ENCODE data around the gene TPD52L2.
"Not testable (repeated sequence)": the region's sequence is repeated elsewhere in the genome, so short reads cannot be mapped to it uniquely, and the experiment has no call there.

The TPD52L2 gene

DNA sequence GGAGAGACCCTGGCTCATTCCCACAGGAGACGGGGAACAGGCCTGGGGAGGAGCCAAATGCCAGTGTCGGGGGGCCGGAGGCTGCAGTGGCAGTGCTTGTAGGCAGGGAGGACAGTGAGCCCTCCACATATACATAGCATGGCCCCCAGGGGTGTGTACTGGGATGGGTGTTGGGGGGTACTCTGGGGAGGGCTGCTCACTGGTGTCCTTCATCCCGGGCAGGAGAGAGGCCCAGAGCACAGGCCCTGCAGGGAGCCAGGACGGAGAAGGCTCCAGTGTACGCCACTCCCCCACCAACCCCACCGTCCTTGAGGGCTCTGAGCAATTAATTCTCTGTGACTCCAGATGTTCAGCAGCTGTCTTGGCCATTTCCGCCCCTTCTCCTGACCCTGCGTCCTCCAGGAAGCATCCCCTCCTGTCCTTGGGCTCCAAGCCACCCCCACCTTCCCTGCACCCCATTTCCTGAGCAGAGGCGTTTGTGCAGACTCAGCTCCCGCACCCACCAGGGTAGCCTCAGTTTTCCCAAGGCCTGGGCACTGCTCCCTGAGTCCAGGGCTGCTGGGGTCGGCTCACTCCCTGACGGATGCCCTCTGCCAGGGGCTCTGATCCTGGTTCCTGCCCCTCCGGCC lies 7.2 kb upstream of the TPD52L2 start:
- FAIRE-seq = no peak

GRCh38 chr20:63858393-63859165 lies 6.5 kb upstream of the TPD52L2 start:
- FAIRE-seq = peak; percentile 83

GRCh38 chr20:63859166-63859699 lies 5.8 kb upstream of the TPD52L2 start:
- FAIRE-seq = no peak

GRCh38 chr20:63860325-63861051 lies 4.6 kb upstream of the TPD52L2 start:
- no peak for FAIRE-seq

DNA sequence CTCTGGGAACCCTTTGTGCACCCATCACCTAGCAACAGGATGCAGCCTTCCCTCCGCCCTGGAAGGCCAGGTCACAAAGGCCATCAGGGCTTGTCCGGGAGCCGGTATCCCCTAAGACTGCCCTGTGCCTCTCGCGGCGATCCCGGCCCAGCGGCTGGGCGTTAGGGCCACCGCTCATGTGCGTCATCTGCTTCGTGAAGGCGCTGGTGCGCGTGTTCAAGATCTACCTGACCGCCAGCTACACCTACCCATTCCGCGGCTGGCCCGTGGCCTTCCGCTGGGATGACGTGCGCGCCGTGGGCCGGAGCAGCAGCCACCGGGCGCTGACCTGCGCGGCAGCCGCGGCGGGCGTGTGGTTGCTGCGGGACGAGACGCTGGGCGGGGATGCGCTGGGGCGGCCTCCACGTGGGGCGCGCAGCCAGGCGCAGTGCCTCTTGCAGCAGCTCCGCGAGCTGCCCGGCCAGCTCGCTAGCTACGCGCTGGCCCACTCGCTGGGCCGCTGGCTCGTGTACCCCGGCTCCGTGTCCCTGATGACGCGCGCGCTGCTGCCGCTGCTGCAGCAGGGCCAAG lies 3.6 kb upstream of the TPD52L2 start, which contains the start of gene ABHD16B:
Gene ABHD16B (plus strand): TSS at position 134 of the 570 bp plus-strand sequence. CDS start 43 bp downstream, at position 177.
- FAIRE-seq = no peak

DNA sequence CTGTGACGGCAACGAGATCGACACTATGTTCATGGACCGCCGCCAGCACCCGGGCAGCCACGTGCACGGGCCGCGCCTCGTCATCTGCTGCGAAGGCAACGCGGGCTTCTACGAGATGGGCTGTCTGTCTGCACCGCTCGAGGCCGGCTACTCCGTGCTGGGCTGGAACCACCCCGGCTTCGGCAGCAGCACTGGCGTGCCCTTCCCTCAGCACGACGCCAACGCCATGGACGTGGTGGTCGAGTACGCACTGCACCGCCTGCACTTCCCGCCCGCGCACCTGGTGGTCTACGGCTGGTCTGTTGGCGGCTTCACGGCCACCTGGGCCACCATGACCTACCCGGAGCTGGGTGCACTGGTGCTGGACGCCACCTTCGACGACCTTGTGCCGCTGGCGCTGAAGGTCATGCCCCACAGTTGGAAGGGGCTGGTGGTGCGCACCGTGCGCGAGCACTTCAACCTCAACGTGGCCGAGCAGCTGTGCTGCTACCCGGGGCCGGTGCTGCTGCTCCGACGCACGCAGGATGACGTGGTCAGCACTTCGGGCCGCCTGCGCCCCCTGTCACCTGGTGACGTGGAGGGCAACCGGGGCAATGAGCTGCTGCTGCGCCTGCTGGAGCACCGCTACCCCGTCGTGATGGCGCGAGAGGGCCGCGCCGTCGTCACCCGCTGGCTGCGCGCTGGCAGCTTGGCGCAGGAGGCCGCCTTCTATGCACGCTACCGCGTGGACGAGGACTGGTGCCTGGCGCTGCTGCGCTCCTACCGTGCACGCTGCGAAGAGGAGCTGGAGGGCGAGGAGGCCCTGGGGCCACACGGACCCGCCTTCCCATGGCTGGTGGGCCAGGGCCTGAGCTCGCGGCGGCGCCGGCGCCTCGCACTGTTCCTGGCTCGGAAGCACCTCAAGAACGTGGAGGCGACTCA lies 2.8 kb upstream of the TPD52L2 start:
- no peak for FAIRE-seq

DNA sequence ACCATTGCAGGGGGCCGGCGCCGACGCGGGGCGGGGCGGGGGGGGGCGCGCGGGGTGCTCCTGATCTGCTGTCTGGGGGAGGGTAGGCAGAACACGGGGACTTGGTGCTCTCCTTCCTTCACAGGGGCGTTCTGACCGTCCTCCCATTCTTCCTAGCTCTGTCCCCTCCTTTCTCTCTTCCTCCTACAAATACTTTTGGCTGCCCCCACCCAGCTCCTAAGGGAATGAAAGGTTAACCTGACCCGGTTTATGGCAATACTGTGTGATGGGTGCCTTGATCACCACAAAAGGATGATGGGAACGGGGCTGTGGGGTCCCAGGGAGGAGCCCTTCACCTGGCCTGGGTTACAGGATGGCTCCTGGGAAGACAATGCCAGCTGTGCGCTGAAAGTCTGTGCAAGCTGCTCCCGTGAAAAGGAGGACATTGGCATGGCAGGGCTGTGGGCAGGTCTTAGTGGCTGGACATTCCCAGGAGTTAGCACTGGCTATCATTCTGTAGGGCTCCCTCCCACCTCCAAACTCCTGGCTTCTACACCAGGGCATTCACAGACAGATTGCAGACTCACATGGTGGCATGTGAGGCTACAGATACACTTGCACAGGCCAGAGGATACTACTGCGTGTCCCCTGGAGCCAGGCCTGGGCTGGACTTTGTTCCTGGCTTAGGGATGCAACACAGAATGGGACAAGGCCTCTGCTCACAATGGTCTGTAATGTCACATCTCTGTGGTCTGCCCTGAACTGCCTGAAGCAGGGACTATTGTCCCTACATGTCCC lies 1.9 kb upstream of the TPD52L2 start:
- FAIRE-seq = no peak

DNA sequence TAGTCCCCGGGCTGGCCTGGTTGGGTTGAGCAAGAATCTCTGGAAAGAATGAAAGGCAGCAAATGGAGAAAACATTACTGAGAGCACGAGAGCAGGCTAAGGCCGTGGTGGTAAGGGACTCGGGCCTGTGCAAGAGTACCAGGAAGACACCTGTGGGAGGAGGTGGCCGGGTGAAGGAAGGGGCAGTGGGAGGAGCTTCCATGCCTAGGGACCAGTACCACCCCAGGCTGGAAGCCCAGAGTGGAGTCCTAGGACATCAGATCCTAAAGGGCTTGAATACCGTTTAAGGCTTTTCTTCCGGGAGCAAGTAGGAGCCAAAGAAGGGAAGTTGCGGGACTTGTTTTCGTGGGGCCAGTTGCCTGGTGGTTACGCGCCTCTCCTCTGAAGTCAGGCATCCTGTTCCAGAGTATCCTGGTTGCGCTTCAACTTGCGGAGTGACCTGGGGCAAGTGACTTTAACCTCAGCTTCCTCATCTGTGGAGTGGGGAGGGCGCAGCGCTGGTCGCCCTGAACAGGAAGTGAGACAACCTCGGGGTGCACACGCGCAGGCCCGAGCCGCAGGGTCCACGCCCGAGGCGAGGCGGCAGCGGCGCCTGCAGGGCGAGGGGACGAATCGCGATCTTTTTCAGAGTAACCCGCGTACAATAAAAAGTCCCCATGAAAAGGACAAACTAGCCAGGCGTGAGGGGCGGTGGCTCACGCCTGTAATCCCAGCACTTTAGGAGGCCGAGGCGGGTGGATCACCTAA lies 1.1 kb upstream of the TPD52L2 start:
- FAIRE-seq = no peak

DNA sequence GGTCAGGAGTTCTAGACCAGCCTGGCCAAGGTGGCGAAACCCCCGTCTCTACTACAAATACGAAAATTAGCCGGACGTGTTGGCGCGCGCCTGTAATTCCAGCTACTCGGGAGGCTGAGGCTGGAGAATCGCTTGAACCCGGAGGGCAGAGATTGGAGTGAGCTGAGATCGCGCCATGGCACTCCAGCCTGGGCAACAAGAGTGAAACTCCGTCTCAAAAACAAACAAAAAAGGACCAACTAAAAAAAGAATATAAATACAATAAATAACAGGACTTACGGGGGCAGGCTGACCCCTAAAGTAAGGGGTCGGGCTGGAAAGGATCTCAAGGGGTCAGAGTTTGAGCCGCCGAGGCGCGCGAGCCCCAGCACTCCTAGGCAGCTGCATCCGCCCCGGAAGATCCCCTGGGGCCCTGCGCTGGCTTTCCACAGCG lies 509 bp upstream of the TPD52L2 start:
- no peak for FAIRE-seq

GRCh38 chr20:63867042-63867441 lies 2.0 kb downstream of the TPD52L2 start:
- not testable (repeated sequence) for FAIRE-seq

- FAIRE-seq = no peak
Observed at GRCh38 chr20:63868264-63868663, 3.2 kb downstream of the TPD52L2 start.

- no peak for FAIRE-seq
Observed at GRCh38 chr20:63873477-63873971, 8.5 kb downstream of the TPD52L2 start.

- FAIRE-seq = not testable (repeated sequence)
Observed at GRCh38 chr20:63874241-63874640, 9.2 kb downstream of the TPD52L2 start.

DNA sequence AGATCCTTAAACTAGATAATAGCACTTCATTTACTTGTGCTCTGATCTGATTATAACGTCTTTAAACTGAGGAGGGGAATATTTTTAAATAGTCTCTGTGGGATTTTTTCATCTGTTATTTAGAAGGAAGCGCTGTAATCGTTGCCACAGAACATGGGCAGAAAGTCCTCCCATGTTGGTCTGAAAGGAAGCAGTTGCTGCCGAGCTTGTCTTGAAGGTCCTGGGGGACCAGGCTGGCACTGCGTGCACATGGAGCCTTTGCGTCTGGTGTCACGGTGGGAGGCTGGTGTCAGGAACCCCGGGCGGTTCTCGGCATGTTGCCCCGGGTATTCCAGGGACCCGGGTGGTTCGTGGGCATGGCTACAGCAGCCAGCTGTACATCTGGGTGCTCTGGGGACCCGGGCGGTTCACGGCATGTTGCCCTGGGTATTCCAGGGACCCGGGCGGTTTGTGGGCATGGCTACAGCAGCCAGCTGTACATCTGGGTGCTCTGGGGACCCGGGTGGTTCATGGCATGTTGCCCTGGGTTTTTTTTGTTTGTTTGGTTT lies 11.5 kb downstream of the TPD52L2 start:
- no peak for FAIRE-seq

DNA sequence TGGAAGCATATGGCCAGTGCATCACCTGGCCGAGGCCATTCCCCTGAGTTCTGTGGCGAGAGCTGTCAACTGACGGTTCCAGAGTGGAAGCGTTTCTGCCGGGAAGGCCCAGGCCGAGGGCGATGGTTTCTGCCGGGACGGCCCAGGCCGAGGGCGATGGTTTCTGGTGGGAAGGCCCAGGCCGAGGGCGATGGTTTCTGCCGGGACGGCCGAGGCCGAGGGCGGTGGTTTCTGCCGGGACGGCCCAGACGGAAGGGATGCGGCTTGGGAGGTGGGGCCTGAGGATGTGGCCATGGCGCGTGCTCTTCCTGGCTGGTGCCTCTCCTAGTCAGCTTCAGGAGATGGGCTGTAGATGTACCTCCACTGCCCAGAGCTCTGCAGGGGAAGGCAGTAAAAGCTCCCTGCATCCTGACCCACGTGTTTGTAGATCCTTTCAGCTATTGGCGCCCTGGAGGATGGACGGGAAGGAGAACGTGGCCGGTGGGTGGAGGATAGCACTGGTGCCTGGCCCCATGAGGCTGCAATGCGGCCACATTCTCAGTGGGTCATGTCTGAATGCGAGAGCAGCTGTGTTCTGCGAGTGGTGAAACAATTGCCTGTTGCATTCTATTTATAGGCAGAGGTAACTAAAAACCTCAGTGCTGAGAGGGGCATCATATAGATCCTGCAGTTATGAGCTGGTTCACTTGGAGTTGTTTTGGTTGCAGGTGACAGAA lies 12.8 kb downstream of the TPD52L2 start:
- no peak for FAIRE-seq

DNA sequence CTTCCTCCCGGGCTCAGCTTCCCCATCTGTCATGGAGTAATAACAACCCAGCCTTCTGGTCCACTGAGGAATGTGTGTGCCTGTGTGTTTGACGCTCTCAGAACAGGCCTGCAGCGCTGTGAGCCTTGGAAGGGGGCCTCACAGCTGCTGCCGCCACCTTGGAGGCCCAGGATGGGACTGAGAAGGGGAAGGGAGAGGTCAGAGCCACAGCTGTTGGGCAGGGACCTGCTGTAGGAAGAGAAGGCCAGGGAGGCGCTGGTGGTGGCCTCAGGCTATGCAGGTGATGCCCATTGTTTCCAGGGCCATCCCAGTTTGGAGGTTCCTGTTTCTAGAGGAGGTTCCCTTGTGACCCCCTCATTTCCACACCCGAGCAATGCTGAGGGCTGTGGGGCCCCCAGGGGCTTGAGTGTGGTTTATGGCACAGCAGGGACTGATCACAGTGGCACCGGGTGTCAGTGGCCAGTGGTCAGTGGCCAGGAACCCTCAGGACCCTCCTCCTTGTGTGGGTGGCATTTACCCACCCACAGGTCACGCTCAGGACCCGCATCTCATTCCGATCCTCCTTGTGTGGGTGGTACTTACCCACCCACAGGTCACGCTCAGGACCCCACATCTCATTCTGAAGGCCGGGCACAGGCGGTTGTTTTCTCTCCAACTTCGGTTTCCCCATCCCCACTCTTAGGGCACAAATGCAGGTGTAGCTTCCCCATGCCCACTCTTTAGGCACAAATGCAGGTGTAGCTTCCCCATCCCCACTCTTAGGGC lies 14.0 kb downstream of the TPD52L2 start:
- no peak for FAIRE-seq

DNA sequence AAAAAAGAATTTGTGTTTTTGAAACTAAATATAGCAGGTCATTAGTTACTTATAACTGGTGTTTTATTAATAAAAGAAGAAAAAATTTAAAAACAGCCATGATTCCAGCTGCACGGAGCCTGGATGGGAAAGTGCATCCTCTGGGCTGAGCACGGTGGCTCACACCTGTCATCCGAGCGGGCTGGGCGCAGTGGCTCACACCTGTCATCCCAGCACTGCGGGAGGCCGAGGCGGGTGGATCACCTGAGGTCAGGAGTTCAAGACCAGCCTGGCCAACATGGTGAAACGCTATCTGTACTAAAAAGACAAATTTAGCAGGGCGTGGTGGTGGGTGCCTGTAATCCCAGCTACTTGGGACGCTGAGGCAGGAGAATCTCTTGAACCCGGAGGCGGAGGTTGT lies 15.8 kb downstream of the TPD52L2 start:
- FAIRE-seq = not testable (repeated sequence)
